H9 (cell line): ENCODE measurements around the gene GPR161. TPM values are rescaled to one million over a fixed set of nuclear protein-coding genes. Genes with fewer than 3 reads are reported as not detected.

ENCODE experiments used
- DNase-seq: peaks from one replicate; pipeline ENCODE4 v3.0.0-alpha.2; 2017
- H2AFZ ChIP-seq: one replicate; pipeline ENCODE4 v1.6.1; 2013; ENCODE audit warnings: mild to moderate bottlenecking, low read length, control low read depth, moderate library complexity
- H2AK5ac ChIP-seq: 2 replicates; pipeline ENCODE4 v1.6.1; 2013; ENCODE audit warnings: low read length, control low read depth, mixed read lengths; ENCODE audit not compliant: insufficient read length
- H2BK120ac ChIP-seq: one replicate; pipeline ENCODE4 v1.6.1; 2013; ENCODE audit warnings: low read depth, mild to moderate bottlenecking, low read length, control low read depth, inconsistent platforms; ENCODE audit not compliant: poor library complexity, severe bottlenecking
- H2BK12ac ChIP-seq: 2 replicates; pipeline ENCODE4 v1.6.1; 2013; ENCODE audit warnings: low read length, control low read depth, mixed read lengths, low read depth; ENCODE audit not compliant: insufficient read length
- H2BK15ac ChIP-seq: 2 replicates; pipeline ENCODE4 v1.6.1; 2013; ENCODE audit warnings: low read depth, low read length, control low read depth
- H2BK20ac ChIP-seq: one replicate; pipeline ENCODE4 v1.6.1; 2013; ENCODE audit warnings: low read depth, mild to moderate bottlenecking, low read length, control low read depth, inconsistent platforms; ENCODE audit not compliant: poor library complexity, severe bottlenecking
- H2BK5ac ChIP-seq: 2 replicates; pipeline ENCODE4 v1.6.1; 2013; ENCODE audit warnings: low read length, control low read depth, mixed read lengths; ENCODE audit not compliant: insufficient read length
- H3K14ac ChIP-seq: 2 replicates; pipeline ENCODE4 v1.6.1; 2013; ENCODE audit warnings: low read length, control low read depth; ENCODE audit not compliant: insufficient read depth
- H3K18ac ChIP-seq: 2 replicates; pipeline ENCODE4 v1.6.1; 2013; ENCODE audit warnings: low read depth, mild to moderate bottlenecking, mixed read lengths, low read length, control low read depth; ENCODE audit not compliant: insufficient read length
- H3K23ac ChIP-seq: 2 replicates; pipeline ENCODE4 v1.6.1; 2013; ENCODE audit warnings: low read length, control low read depth, mixed read lengths, low read depth; ENCODE audit not compliant: insufficient read length
- H3K23me2 ChIP-seq: 2 replicates; pipeline ENCODE4 v1.6.1; 2013; ENCODE audit warnings: low read depth, mild to moderate bottlenecking, mixed read lengths, low read length, control low read depth; ENCODE audit not compliant: insufficient read length, poor library complexity, severe bottlenecking
- H3K27ac ChIP-seq: 2 replicates; pipeline ENCODE4 v1.5.1; 2013; ENCODE audit warnings: low read length, control low read depth, mixed read lengths, low read depth; ENCODE audit not compliant: insufficient read length
- H3K27me3 ChIP-seq: 2 replicates; pipeline ENCODE4 v1.6.1; 2013; ENCODE audit warnings: low read length, control low read depth, inconsistent platforms; ENCODE audit not compliant: insufficient read depth
- H3K4ac ChIP-seq: 2 replicates; pipeline ENCODE4 v1.6.1; 2013; ENCODE audit warnings: low read depth, mild to moderate bottlenecking, control low read depth, inconsistent platforms, low read length, moderate library complexity
- H3K4me1 ChIP-seq: 2 replicates; pipeline ENCODE4 v1.6.1; 2013; ENCODE audit warnings: low read length, control low read depth, inconsistent platforms; ENCODE audit not compliant: insufficient read depth
- H3K4me2 ChIP-seq: 2 replicates; pipeline ENCODE4 v1.6.1; 2013; ENCODE audit warnings: low read length, control low read depth, mixed read lengths; ENCODE audit not compliant: insufficient read length, insufficient read depth
- H3K56ac ChIP-seq: 2 replicates; pipeline ENCODE4 v1.6.1; 2013; ENCODE audit warnings: low read depth, mild to moderate bottlenecking, mixed read lengths, low read length, control low read depth; ENCODE audit not compliant: insufficient read length
- H3K79me1 ChIP-seq: 2 replicates; pipeline ENCODE4 v1.6.1; 2013; ENCODE audit warnings: low read depth, mild to moderate bottlenecking, moderate library complexity, low read length, control low read depth, inconsistent platforms; ENCODE audit not compliant: insufficient read depth, poor library complexity, severe bottlenecking
- H3K79me2 ChIP-seq: 2 replicates; pipeline ENCODE4 v1.6.1; 2013; ENCODE audit warnings: low read length, control low read depth, inconsistent platforms; ENCODE audit not compliant: insufficient read depth
- H3K9ac ChIP-seq: 2 replicates; pipeline ENCODE4 v1.6.1; 2013; ENCODE audit warnings: low read length, control low read depth, mixed read lengths; ENCODE audit not compliant: insufficient read length; ENCODE audit errors: extremely low read depth
- H3K9me3 ChIP-seq: one replicate; pipeline ENCODE4 v1.6.1; 2013; ENCODE audit warnings: low read depth, low read length, inconsistent platforms; ENCODE audit not compliant: control insufficient read depth
- H3T11ph ChIP-seq: one replicate; pipeline ENCODE4 v1.6.1; 2013; ENCODE audit warnings: mild to moderate bottlenecking, low read length, control low read depth, inconsistent platforms
- H4K20me1 ChIP-seq: one replicate; pipeline ENCODE4 v1.6.1; 2013; ENCODE audit not compliant: control insufficient read depth, insufficient read length, insufficient read depth
- H4K5ac ChIP-seq: 2 replicates; pipeline ENCODE4 v1.6.1; 2013; ENCODE audit warnings: low read depth, mild to moderate bottlenecking, mixed read lengths, low read length, control low read depth; ENCODE audit not compliant: insufficient read length
- H4K8ac ChIP-seq: replicated peaks from 2 replicates; pipeline ENCODE4 v1.6.1; 2013; ENCODE audit warnings: low read length, control low read depth, mixed read lengths, low read depth; ENCODE audit not compliant: insufficient read length
- H4K91ac ChIP-seq: 2 replicates; pipeline ENCODE4 v1.6.1; 2013; ENCODE audit warnings: low read depth, mild to moderate bottlenecking, moderate library complexity, mixed read lengths, low read length, control low read depth; ENCODE audit not compliant: insufficient read length
- H3K27ac Mint-ChIP-seq, 3 experiments: 2 replicates in 2 of 3; 3 replicates in 1 of 3; pipeline ENCODE4 v1.8.0; 2020 to 2021; ENCODE audit warnings: mixed read lengths in 3 of 3, mild to moderate bottlenecking in 1 of 3, moderate library complexity in 1 of 3
- H3K27me3 Mint-ChIP-seq: 2 replicates; pipeline ENCODE4 v1.8.0; 2021; ENCODE audit warnings: low read depth, mild to moderate bottlenecking, moderate library complexity, mixed read lengths
- H3K36me3 Mint-ChIP-seq, 3 experiments: 2 replicates in 2 of 3; 3 replicates in 1 of 3; pipeline ENCODE4 v1.8.0; 2020 to 2021; ENCODE audit warnings: low read depth in 3 of 3, mixed read lengths in 3 of 3; ENCODE audit not compliant: insufficient read depth in 1 of 3
- H3K4me1 Mint-ChIP-seq, 2 experiments: 2 replicates each; pipeline ENCODE4 v1.8.0; 2020; ENCODE audit warnings: mixed read lengths in 2 of 2
- H3K4me3 Mint-ChIP-seq, 2 experiments: 2 replicates in 1 of 2; 3 replicates in 1 of 2; pipeline ENCODE4 v1.8.0; 2020 to 2021; ENCODE audit warnings: mild to moderate bottlenecking in 2 of 2, mixed read lengths in 2 of 2, moderate library complexity in 1 of 2
- H3K9me3 Mint-ChIP-seq, 2 experiments: 2 replicates in 1 of 2; 3 replicates in 1 of 2; pipeline ENCODE4 v1.8.0; 2020; ENCODE audit warnings: mild to moderate bottlenecking in 2 of 2, mixed read lengths in 2 of 2, moderate library complexity in 1 of 2
- CTCF ChIP-seq: fragments of 200-600 bp; sonication (generic); conservative IDR thresholded peaks from 3 replicates; pipeline ENCODE4 v1.8.0; 2021; ENCODE audit warnings: antibody characterized with exemption, mild to moderate bottlenecking
- WGBS: extraction: QIAGEN DNeasy Blood & Tissue Kit; methylation state at CpG from one replicate; pipeline ENCODE4 v1.1.7; 2013; ENCODE audit warnings: missing lambda C conversion rate, low lambda C conversion rate, mixed read lengths; ENCODE audit not compliant: insufficient read length; ENCODE audit errors: extremely low coverage; 5-methylcytosine and 5-hydroxymethylcytosine counted together
- total RNA-seq: library from RNA; stranded (reverse); gene quantifications from 2 replicates; pipeline ENCODE4 v1.2.1, GENCODE V29; 2021

GPR161 gene
- total RNA-seq, 1 experiment from 2014 or later: 10.6 TPM

GRCh38 chr1:168083456-168084325, 53.0 kb downstream of the GPR161 start:
- H3T11ph ChIP-seq: no peak overlapping the region
- no peak overlapping the region for H3K4me3 Mint-ChIP-seq
- peaks cover 2% of the 10 kb centered on the region; the same call in 1 of the 2 replicates for H3K4me1 ChIP-seq
- no peak overlapping the region for H4K8ac ChIP-seq
- H3K4me2 ChIP-seq: no peak overlapping the region
- no peak overlapping the region for H2BK20ac ChIP-seq
- WGBS: no CpG with 5 or more reads among the region's 7 CpGs
- H4K5ac ChIP-seq: no peak overlapping the region
- H3K27me3 Mint-ChIP-seq: no peaks in the 10 kb centered on the region
- H3K27ac Mint-ChIP-seq: no peak overlapping the region
- no peak overlapping the region for H3K14ac ChIP-seq
- DNase-seq: no peak
- H2BK15ac ChIP-seq: no peak overlapping the region
- H2BK12ac ChIP-seq: no peak overlapping the region
- peaks cover 0 to 8% (median 3%) of the 10 kb centered on the region in 3 experiments; a peak in 5 of 7 replicates for H3K36me3 Mint-ChIP-seq
- no peak overlapping the region for H2BK5ac ChIP-seq
- no peak overlapping the region for H2AFZ ChIP-seq
- no peaks in the 10 kb centered on the region for H3K79me2 ChIP-seq
- H4K20me1 ChIP-seq: no peaks in the 10 kb centered on the region
- no peak overlapping the region for H3K18ac ChIP-seq
- H4K91ac ChIP-seq: no peak overlapping the region
- TF ChIP-seq CTCF: no peak
- H2AK5ac ChIP-seq: no peak overlapping the region
- H3K79me1 ChIP-seq: no peaks in the 10 kb centered on the region
- H3K4me1 Mint-ChIP-seq: peaks cover 5 to 6% of the 10 kb centered on the region in 2 experiments
- no peaks in the 10 kb centered on the region for H3K9me3 Mint-ChIP-seq
- no peak overlapping the region for H3K27ac ChIP-seq
- no peaks in the 10 kb centered on the region for H3K9me3 ChIP-seq
- no peaks in the 10 kb centered on the region for H3K27me3 ChIP-seq
- no peak overlapping the region for H3K9ac ChIP-seq
- no peak overlapping the region for H3K4ac ChIP-seq
- H3K23ac ChIP-seq: no peak overlapping the region
- H3K56ac ChIP-seq: no peak overlapping the region
- no peak overlapping the region for H2BK120ac ChIP-seq
- no peaks in the 10 kb centered on the region for H3K23me2 ChIP-seq
